ENCODE results near the gene TCN2. TPM values are rescaled to one million over a fixed set of nuclear protein-coding genes. Genes with fewer than 3 reads are reported as not detected.

Gene TCN2
- total and polyA plus RNA-seq, 4 donors: 10.6 to 60.9 (median 30.6) TPM

GRCh38 chr22:30667494-30668385, 60.8 kb downstream of the TCN2 start, which contains the start of gene DUSP18:
Gene DUSP18 (minus strand): TSS chr22:30667875. CDS start chr22:30664003, 3,872 bp downstream.
- H3K9me3 ChIP-seq (ENCODE audit: control insufficient read depth in 4 of 4, insufficient read depth in 3 of 4, low read length in 3 of 4): no peaks in the 10 kb centered on the region

GRCh38 chr22:30668386-30668710, 61.4 kb downstream of the TCN2 start:
- Histone ChIP-seq H3K36me3 (ENCODE audit: control insufficient read depth in 4 of 4, insufficient read depth in 4 of 4, low read length in 4 of 4) (peaks cover 0 to 5% (median 4%) of the 10 kb centered on the region in 4 donors), H3K4me1 (ENCODE audit: control insufficient read depth in 5 of 5, insufficient read depth in 5 of 5, low read length in 5 of 5) (peaks cover 0 to 17% (median 5%) of the 10 kb centered on the region in 5 donors), H3K9ac (ENCODE audit: insufficient read depth in 1 of 2, low read length in 2 of 2) (peak overlapping the region in 1 of 2 donors; percentile 41), H3K9me3 (ENCODE audit: control insufficient read depth in 4 of 4, insufficient read depth in 3 of 4, low read length in 3 of 4) (no peaks in the 10 kb centered on the region), H3K27ac (ENCODE audit: low read depth in 1 of 2, low read length in 1 of 2) (no peak overlapping the region), H3K27me3 (ENCODE audit: control insufficient read depth in 3 of 3, insufficient read depth in 3 of 3, low read length in 2 of 3) (no peaks in the 10 kb centered on the region), H3K4me3 (peak overlapping the region; percentile 82)
- TF ChIP-seq CTCF (IDR thresholded peaks at IDR 0.05; ENCODE audit: control extremely low read depth, extremely low read depth): no peak
- WGBS, 2 donors: 30 to 42% methylated on average over 10 of the region's 10 CpGs
- ATAC-seq (ENCODE audit: insufficient read depth, low FRiP score) (no peak), DNase-seq (no peak)

More at GRCh38 chr22:30667494-30668385, 60.8 kb downstream of the TCN2 start, which contains the start of gene DUSP18:
- peak; percentile 91 to 94 (median 93) for DNase-seq
- Histone ChIP-seq H3K4me1 (ENCODE audit: control insufficient read depth in 5 of 5, insufficient read depth in 5 of 5, low read length in 5 of 5) (peaks cover 0 to 17% (median 5%) of the 10 kb centered on the region in 5 donors), H3K36me3 (ENCODE audit: control insufficient read depth in 4 of 4, insufficient read depth in 4 of 4, low read length in 4 of 4) (peaks cover 0 to 8% (median 5%) of the 10 kb centered on the region in 4 donors), H3K4me3 (peak within 1 kb of the TSS; percentile 82), H3K9ac (ENCODE audit: insufficient read depth in 1 of 2, low read length in 2 of 2) (peak within 1 kb of the TSS; percentile 41 to 72), H3K27ac (ENCODE audit: low read depth in 1 of 2, low read length in 1 of 2) (peak within 1 kb of the TSS in 1 of 2 donors; percentile 76), H3K27me3 (ENCODE audit: control insufficient read depth in 3 of 3, insufficient read depth in 3 of 3, low read length in 2 of 3) (no peaks in the 10 kb centered on the region)
- 1% methylated on average over 77 of the region's 77 CpGs for WGBS, 2 donors
- no peak for TF ChIP-seq CTCF (IDR thresholded peaks at IDR 0.05; ENCODE audit: control extremely low read depth, extremely low read depth)
- peak; percentile 96 for ATAC-seq (ENCODE audit: insufficient read depth, low FRiP score)

GRCh38 chr22:30671071-30671470, 64.1 kb downstream of the TCN2 start:
- no peak for ATAC-seq (ENCODE audit: insufficient read depth, low FRiP score)
- DNase-seq: no peak
- Histone ChIP-seq H3K4me3 (no peak overlapping the region), H3K9me3 (ENCODE audit: control insufficient read depth in 4 of 4, insufficient read depth in 3 of 4, low read length in 3 of 4) (no peaks in the 10 kb centered on the region), H3K27me3 (ENCODE audit: control insufficient read depth in 3 of 3, insufficient read depth in 3 of 3, low read length in 2 of 3) (no peaks in the 10 kb centered on the region), H3K36me3 (ENCODE audit: control insufficient read depth in 4 of 4, insufficient read depth in 4 of 4, low read length in 4 of 4) (no peaks in the 10 kb centered on the region), H3K4me1 (ENCODE audit: control insufficient read depth in 5 of 5, insufficient read depth in 5 of 5, low read length in 5 of 5) (peaks cover 0 to 17% (median 5%) of the 10 kb centered on the region in 5 donors), H3K9ac (ENCODE audit: insufficient read depth in 1 of 2, low read length in 2 of 2) (no peak overlapping the region), H3K27ac (ENCODE audit: low read depth in 1 of 2, low read length in 1 of 2) (no peak overlapping the region)
- TF ChIP-seq CTCF (IDR thresholded peaks at IDR 0.05; ENCODE audit: control extremely low read depth, extremely low read depth): no peak
- 77 to 84% methylated on average over 3 of the region's 3 CpGs for WGBS, 2 donors

All from lung (tissue), 12 donors.